Ovary (tissue), 9 donors: ENCODE data around the gene P2RY1. TPM values are rescaled to one million over a fixed set of nuclear protein-coding genes. Genes with fewer than 3 reads are reported as not detected.
A peak's percentile ranks its signal among the peaks of the same experiment; 100 is the strongest.

Source experiments
- DNase-seq, 5 donors: peaks; one replicate each; pipeline ENCODE4 v3.0.0-alpha.2; 2019 to 2020
- H3K27ac ChIP-seq, 2 donors: fragments of 200-600 bp; one replicate each; pipeline versions ENCODE4 v1.5.1 to v1.8.0; 2019 to 2022
- H3K27me3 ChIP-seq: fragments of 200-600 bp; one replicate; pipeline ENCODE4 v1.8.0; 2022
- H3K36me3 ChIP-seq: fragments of 200-600 bp; sonication (generic); one replicate; pipeline ENCODE4 v1.5.1; 2019
- H3K4me1 ChIP-seq: one replicate; pipeline ENCODE4 v1.8.1; 2013; ENCODE audit warnings: mild to moderate bottlenecking, moderate library complexity; ENCODE audit not compliant: insufficient read depth
- H3K4me3 ChIP-seq: fragments of 200-600 bp; sonication (generic); one replicate; pipeline ENCODE4 v1.5.1; 2017
- H3K9me3 ChIP-seq, 2 donors: fragments of 200-600 bp in 1 of 2; sonication (generic) in 1 of 2; one replicate each; pipeline versions ENCODE4 v1.5.1 to v1.8.1; 2013 to 2019; ENCODE audit warnings: mild to moderate bottlenecking in 1 of 2, moderate library complexity in 1 of 2
- EP300 ChIP-seq: sonication (generic); formaldehyde crosslinking; IDR thresholded peaks from one replicate; pipeline ENCODE4 v1.6.1; 2017; ENCODE audit warnings: antibody characterized with exemption
- POLR2A ChIP-seq: fragments of 450-650 bp; IDR thresholded peaks from one replicate; pipeline ENCODE4 v1.6.1; 2017; ENCODE audit warnings: antibody characterized with exemption, mild to moderate bottlenecking, moderate library complexity
- WGBS, 3 donors: extraction: QIAGEN DNeasy Blood & Tissue Kit in 1 of 3; methylation state at CpG; one replicate each; pipeline versions ENCODE4 v1.1.5 to v1.1.7; 2013 to 2017; 5-methylcytosine and 5-hydroxymethylcytosine counted together
- intact Hi-C, 4 donors: fragments of 100-400 bp; cut with DNase I; formaldehyde crosslinking; loops; one replicate each; pipeline versions ENCODE4 v1.11.0 to v1.15.1; 2022 to 2023
- polyA plus RNA-seq, 2 donors: library from polyadenylated mRNA; stranded (reverse); fragments of 200-250 nt in 1 of 2; fragments of 350-450 nt in 1 of 2; fragmentation: Illumina TruSeq in 1 of 2; extraction: RNeasy Lipid Tissue Mini Kit (QIAGEN cat#74804) in 1 of 2; gene quantifications; one replicate each; pipeline ENCODE4 v1.2.3, GENCODE V29; 2013 to 2014
- total RNA-seq, 7 donors: library from RNA; depleted of rRNA in 2 of 7; stranded (reverse); fragments of >200 nt in 2 of 7; fragmentation: NEBNext Ultra II Directional in 3 of 7; extraction: Animal tissue kit (Norgen Biotek cat#: 25700) in 3 of 7; gene quantifications; one replicate each; pipeline versions ENCODE4 v1.1.0 to v1.2.4, GENCODE V29; 2016 to 2023
- TF ChIP-seq, protein P1 (sequence below), 3 donors: fragments of 450-650 bp in 2 of 3; fragments of 200-600 bp in 1 of 3; IDR thresholded peaks; one replicate each; pipeline versions ENCODE4 v1.5.1 to v1.8.0; 2016 to 2022; ENCODE audit warnings: antibody characterized with exemption in 3 of 3, mild to moderate bottlenecking in 1 of 3
- donor health status: DM: no; HTN: no; CAD: no; lungs with moderate emphysema.
- donor health status: DM: no; HTN: no; CAD: no.
- donor health status: Bipolar disorder and iron deficiency.
- donor health status: DM: yes; HTN: yes; CAD: no.
- donor health status: DM: no; HTN: no; CAD: no.
- donor health status: DM: yes; HTN: yes; CAD: no.

The P2RY1 gene
- total and polyA plus RNA-seq, 9 donors: 4.1 to 17.6 (median 7.2) TPM

DNA sequence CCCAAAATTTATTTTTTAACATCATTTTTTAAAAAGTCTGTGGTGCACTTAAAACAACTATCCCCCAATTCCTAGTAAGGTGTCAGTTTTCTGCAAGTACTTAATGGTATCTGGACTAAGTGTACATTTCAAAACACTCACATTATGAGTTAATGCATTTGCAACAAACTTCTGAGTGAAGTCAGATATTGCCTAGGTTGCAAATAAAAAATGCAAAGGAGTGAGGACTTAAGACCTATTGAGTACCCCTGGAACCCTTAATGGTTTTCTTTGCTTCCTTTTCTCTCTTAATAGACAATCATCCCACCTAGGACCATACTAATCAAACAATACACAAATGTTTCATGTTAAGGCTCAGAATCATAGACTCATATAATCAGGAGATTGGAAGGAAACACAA lies 1.8 kb upstream of the P2RY1 start:
- peaks cover 2% of the 10 kb centered on the region for H3K4me1 ChIP-seq
- DNase-seq: no peak
- TF ChIP-seq EP300 (no peak), POLR2A (no peak)
- TF ChIP-seq, protein P1, sequence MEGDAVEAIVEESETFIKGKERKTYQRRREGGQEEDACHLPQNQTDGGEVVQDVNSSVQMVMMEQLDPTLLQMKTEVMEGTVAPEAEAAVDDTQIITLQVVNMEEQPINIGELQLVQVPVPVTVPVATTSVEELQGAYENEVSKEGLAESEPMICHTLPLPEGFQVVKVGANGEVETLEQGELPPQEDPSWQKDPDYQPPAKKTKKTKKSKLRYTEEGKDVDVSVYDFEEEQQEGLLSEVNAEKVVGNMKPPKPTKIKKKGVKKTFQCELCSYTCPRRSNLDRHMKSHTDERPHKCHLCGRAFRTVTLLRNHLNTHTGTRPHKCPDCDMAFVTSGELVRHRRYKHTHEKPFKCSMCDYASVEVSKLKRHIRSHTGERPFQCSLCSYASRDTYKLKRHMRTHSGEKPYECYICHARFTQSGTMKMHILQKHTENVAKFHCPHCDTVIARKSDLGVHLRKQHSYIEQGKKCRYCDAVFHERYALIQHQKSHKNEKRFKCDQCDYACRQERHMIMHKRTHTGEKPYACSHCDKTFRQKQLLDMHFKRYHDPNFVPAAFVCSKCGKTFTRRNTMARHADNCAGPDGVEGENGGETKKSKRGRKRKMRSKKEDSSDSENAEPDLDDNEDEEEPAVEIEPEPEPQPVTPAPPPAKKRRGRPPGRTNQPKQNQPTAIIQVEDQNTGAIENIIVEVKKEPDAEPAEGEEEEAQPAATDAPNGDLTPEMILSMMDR (IDR thresholded peaks at IDR 0.05): no peak
- no peaks in the 10 kb centered on the region for H3K36me3 ChIP-seq
- no peak overlapping the region for H3K4me3 ChIP-seq
- H3K9me3 ChIP-seq: no peaks in the 10 kb centered on the region
- intact Hi-C loops: no loop called here
- H3K27ac ChIP-seq: no peak overlapping the region
- no peaks in the 10 kb centered on the region for H3K27me3 ChIP-seq

DNA sequence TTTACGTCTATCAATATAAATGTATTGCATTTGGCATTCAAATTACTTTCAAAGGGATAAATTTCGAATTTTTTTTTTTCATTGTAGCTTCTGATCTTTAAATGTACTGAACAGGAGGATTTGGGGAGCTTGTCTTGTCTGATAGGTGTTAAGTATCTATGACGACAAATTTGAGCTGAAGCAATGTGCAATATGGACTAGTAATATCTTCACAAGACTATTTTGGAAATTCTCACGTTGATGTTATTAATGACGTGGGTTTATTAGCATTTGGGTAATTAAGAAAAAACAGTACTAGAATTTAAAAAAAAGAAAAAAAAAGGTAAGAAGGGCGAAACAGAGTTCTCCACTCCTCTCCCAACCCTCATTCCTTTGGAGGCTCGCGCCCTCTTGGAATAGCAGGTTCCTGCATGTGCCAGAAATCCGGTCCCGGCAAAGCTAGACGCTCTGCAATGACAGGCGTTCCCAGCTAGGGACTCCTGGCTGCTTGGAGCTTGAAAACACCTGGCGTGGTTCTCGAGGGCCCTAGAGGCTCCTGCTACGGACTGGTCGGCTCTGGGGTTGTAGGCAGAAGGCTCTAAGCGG lies 648 bp upstream of the P2RY1 start:
- intact Hi-C loops: no loop called here
- no peak for DNase-seq
- peaks cover 2% of the 10 kb centered on the region for H3K4me1 ChIP-seq

GRCh38 chr3:152835601-152836102 lies 721 bp downstream of the P2RY1 start:
- TF ChIP-seq POLR2A (no peak), EP300 (no peak)
- TF ChIP-seq, protein P1 (IDR thresholded peaks at IDR 0.05): no peak
- Histone ChIP-seq H3K4me3 (peak overlapping the region; percentile 84), H3K27me3 (no peaks in the 10 kb centered on the region), H3K4me1 (peaks cover 2% of the 10 kb centered on the region), H3K9me3 (no peaks in the 10 kb centered on the region), H3K27ac (peak overlapping the region; percentile 62 to 90), H3K36me3 (no peaks in the 10 kb centered on the region)
- peak in 2 of 5 donors; percentile 28 to 39 for DNase-seq
- intact Hi-C loops: no loop called here
- 0 to 6% (median 2%) methylated on average over 11 to 47 of the region's 47 CpGs for WGBS, 3 donors

More for the DNA sequence above, 648 bp upstream of the P2RY1 start:
- H3K27ac ChIP-seq: peak overlapping the region; percentile 62 to 90
- WGBS, 3 donors: 9 to 13% (median 11%) methylated on average over 17 of the region's 17 CpGs
- H3K4me3 ChIP-seq: peak overlapping the region; percentile 84
- no peaks in the 10 kb centered on the region for H3K9me3 ChIP-seq
- H3K27me3 ChIP-seq: no peaks in the 10 kb centered on the region
- no peak for TF ChIP-seq POLR2A
- TF ChIP-seq EP300: no peak
- TF ChIP-seq, protein P1 (IDR thresholded peaks at IDR 0.05): peak in 2 of 3 donors; percentile 13 to 18
- no peaks in the 10 kb centered on the region for H3K36me3 ChIP-seq

GRCh38 chr3:152836269-152836668 lies 1.3 kb downstream of the P2RY1 start:
- H3K27ac ChIP-seq: peak overlapping the region in 1 of 2 donors; percentile 90
- WGBS, 3 donors: 77 to 93% (median 85%) methylated on average over 14 of the region's 14 CpGs
- intact Hi-C loops: no loop called here

More at GRCh38 chr3:152836269-152836668, 1.3 kb downstream of the P2RY1 start:
- TF ChIP-seq, protein P1 (IDR thresholded peaks at IDR 0.05): no peak
- TF ChIP-seq POLR2A: no peak
- TF ChIP-seq EP300: no peak
- Histone ChIP-seq H3K27me3 (no peaks in the 10 kb centered on the region), H3K4me3 (peak overlapping the region; percentile 84), H3K9me3 (no peaks in the 10 kb centered on the region), H3K4me1 (peaks cover 2% of the 10 kb centered on the region), H3K36me3 (no peaks in the 10 kb centered on the region)
- peak in 1 of 5 donors; percentile 9 for DNase-seq
